ENCODE results near the gene WWOX.

The WWOX gene

GRCh38 chr16:78325468-78326352 lies 226.3 kb downstream of the WWOX start:
- Histone ChIP-seq H3K27ac (no peak overlapping the region), H3K9me3 (no peaks in the 10 kb centered on the region)

GRCh38 chr16:78326731-78327130 lies 227.3 kb downstream of the WWOX start:
- Histone ChIP-seq H3K9me3 (no peaks in the 10 kb centered on the region), H3K4me3 (ENCODE audit: low read depth in 1 of 2, low read length in 1 of 2) (no peak overlapping the region), H3K4me1 (ENCODE audit: control insufficient read depth in 1 of 2, insufficient read depth in 1 of 2, low read depth in 1 of 2, low read length in 1 of 2) (no peaks in the 10 kb centered on the region), H3K27ac (no peak overlapping the region), H3K36me3 (no peaks in the 10 kb centered on the region), H3K27me3 (no peaks in the 10 kb centered on the region)
- no peak for TF ChIP-seq CTCF (IDR thresholded peaks at IDR 0.05)

More at GRCh38 chr16:78325468-78326352, 226.3 kb downstream of the WWOX start:
- Histone ChIP-seq H3K27me3 (no peaks in the 10 kb centered on the region), H3K36me3 (no peaks in the 10 kb centered on the region), H3K4me1 (ENCODE audit: control insufficient read depth in 1 of 2, insufficient read depth in 1 of 2, low read depth in 1 of 2, low read length in 1 of 2) (no peaks in the 10 kb centered on the region), H3K4me3 (ENCODE audit: low read depth in 1 of 2, low read length in 1 of 2) (no peak overlapping the region)
- TF ChIP-seq CTCF (IDR thresholded peaks at IDR 0.05): no peak

GRCh38 chr16:78331731-78332130 lies 232.3 kb downstream of the WWOX start:
- Histone ChIP-seq H3K9me3 (no peaks in the 10 kb centered on the region), H3K4me3 (ENCODE audit: low read depth in 1 of 2, low read length in 1 of 2) (no peak overlapping the region)
- TF ChIP-seq CTCF (IDR thresholded peaks at IDR 0.05): no peak

GRCh38 chr16:78333808-78334207 lies 234.4 kb downstream of the WWOX start:
- no peak for TF ChIP-seq CTCF (IDR thresholded peaks at IDR 0.05)
- H3K27me3 ChIP-seq: no peaks in the 10 kb centered on the region
- no peaks in the 10 kb centered on the region for H3K9me3 ChIP-seq
- H3K4me1 ChIP-seq (ENCODE audit: control insufficient read depth in 1 of 2, insufficient read depth in 1 of 2, low read depth in 1 of 2, low read length in 1 of 2): no peaks in the 10 kb centered on the region
- no peaks in the 10 kb centered on the region for H3K36me3 ChIP-seq
- no peak overlapping the region for H3K4me3 ChIP-seq (ENCODE audit: low read depth in 1 of 2, low read length in 1 of 2)
- no peak overlapping the region for H3K27ac ChIP-seq

More at GRCh38 chr16:78331731-78332130, 232.3 kb downstream of the WWOX start:
- no peaks in the 10 kb centered on the region for H3K36me3 ChIP-seq
- H3K4me1 ChIP-seq (ENCODE audit: control insufficient read depth in 1 of 2, insufficient read depth in 1 of 2, low read depth in 1 of 2, low read length in 1 of 2): no peaks in the 10 kb centered on the region
- H3K27me3 ChIP-seq: no peaks in the 10 kb centered on the region
- H3K27ac ChIP-seq: no peak overlapping the region

- Histone ChIP-seq H3K36me3 (no peaks in the 10 kb centered on the region), H3K9me3 (no peaks in the 10 kb centered on the region), H3K27me3 (no peaks in the 10 kb centered on the region), H3K27ac (no peak overlapping the region), H3K4me1 (ENCODE audit: control insufficient read depth in 1 of 2, insufficient read depth in 1 of 2, low read depth in 1 of 2, low read length in 1 of 2) (no peaks in the 10 kb centered on the region), H3K4me3 (ENCODE audit: low read depth in 1 of 2, low read length in 1 of 2) (no peak overlapping the region)
- TF ChIP-seq CTCF (IDR thresholded peaks at IDR 0.05): no peak
Measured at GRCh38 chr16:78340590-78340989, 241.1 kb downstream of the WWOX start.
